ENCODE results near the gene RHOU. TPM values are rescaled to one million over a fixed set of nuclear protein-coding genes. Genes with fewer than 3 reads are reported as not detected.

Gene RHOU
- total RNA-seq, 1 donor from 2014 or later = 6.1 TPM

GRCh38 chr1:228753287-228753686 is 18.0 kb downstream of the RHOU start:
- Histone ChIP-seq H3K4me3 (ENCODE audit: insufficient read depth, low read depth, low read length) (no peak overlapping the region), H3K9ac (ENCODE audit: low read length) (no peak overlapping the region), H3K79me2 (ENCODE audit: insufficient read depth, low read length) (no peaks in the 10 kb centered on the region), H4K20me1 (ENCODE audit: insufficient read depth, low read length) (no peaks in the 10 kb centered on the region), H3K9me3 (ENCODE audit: insufficient read depth, low read depth, low read length) (no peaks in the 10 kb centered on the region), H3K4me1 (ENCODE audit: insufficient read depth, low read length) (no peaks in the 10 kb centered on the region), H3K36me3 (ENCODE audit: insufficient read depth, low read length) (no peaks in the 10 kb centered on the region), H2AFZ (ENCODE audit: low read depth, low read length) (no peak overlapping the region), H3K27ac (ENCODE audit: low read depth, low read length) (no peak overlapping the region), H3K27me3 (ENCODE audit: insufficient read depth, low read length) (peaks cover 37% of the 10 kb centered on the region), H3K4me2 (ENCODE audit: low read length) (no peak overlapping the region)
- no peak overlapping the region for H3K4me3 Mint-ChIP-seq (ENCODE audit: unreplicated experiment)
- TF ChIP-seq, protein P1, sequence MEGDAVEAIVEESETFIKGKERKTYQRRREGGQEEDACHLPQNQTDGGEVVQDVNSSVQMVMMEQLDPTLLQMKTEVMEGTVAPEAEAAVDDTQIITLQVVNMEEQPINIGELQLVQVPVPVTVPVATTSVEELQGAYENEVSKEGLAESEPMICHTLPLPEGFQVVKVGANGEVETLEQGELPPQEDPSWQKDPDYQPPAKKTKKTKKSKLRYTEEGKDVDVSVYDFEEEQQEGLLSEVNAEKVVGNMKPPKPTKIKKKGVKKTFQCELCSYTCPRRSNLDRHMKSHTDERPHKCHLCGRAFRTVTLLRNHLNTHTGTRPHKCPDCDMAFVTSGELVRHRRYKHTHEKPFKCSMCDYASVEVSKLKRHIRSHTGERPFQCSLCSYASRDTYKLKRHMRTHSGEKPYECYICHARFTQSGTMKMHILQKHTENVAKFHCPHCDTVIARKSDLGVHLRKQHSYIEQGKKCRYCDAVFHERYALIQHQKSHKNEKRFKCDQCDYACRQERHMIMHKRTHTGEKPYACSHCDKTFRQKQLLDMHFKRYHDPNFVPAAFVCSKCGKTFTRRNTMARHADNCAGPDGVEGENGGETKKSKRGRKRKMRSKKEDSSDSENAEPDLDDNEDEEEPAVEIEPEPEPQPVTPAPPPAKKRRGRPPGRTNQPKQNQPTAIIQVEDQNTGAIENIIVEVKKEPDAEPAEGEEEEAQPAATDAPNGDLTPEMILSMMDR (IDR thresholded peaks at IDR 0.05; ENCODE audit: insufficient read depth, low read depth, low read length) = no peak
- TF ChIP-seq EZH2 (IDR thresholded peaks at IDR 0.05; ENCODE audit: insufficient read depth, low read length) = no peak
- H3K36me3 Mint-ChIP-seq (ENCODE audit: low read depth, unreplicated experiment) = peaks cover 1% of the 10 kb centered on the region
- FAIRE-seq (no peak), DNase-seq (ENCODE audit: low read depth) (no peak)
- peaks cover 8% of the 10 kb centered on the region for H3K4me1 Mint-ChIP-seq (ENCODE audit: low read depth, unreplicated experiment)
- H3K9me3 Mint-ChIP-seq (ENCODE audit: unreplicated experiment) = peaks cover 2% of the 10 kb centered on the region
- H3K27me3 Mint-ChIP-seq (ENCODE audit: low read depth, unreplicated experiment) = peaks cover 56% of the 10 kb centered on the region
- no peak overlapping the region for H3K27ac Mint-ChIP-seq (ENCODE audit: unreplicated experiment)

DNA sequence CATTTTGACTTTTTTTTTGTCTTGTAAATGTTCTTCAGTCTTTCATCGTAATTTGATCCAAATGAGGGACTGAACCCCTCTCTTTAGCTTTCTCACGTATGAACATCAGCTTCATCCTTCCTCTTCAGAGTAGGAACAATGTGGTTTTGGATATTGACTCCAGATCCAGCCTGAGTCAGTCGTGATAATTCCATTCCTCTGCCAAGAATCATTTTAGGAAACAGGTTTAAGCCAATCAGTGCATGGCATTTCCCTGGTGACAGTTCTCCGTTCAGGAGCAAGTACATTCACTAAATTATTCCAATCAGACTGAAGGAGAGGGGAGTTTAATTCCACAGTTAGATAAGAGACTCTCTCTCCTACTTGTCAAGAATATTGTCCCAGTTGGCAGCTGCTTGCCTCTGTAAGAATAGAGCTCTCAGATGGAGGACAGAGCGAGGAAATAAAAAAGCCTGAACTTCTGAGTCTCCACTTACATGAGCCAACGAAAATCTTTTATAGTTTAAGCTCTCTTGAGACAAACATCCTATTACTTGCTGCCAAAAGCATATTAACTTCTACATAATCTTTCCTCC is 18.6 kb downstream of the RHOU start:
- peaks cover 37% of the 10 kb centered on the region for H3K27me3 ChIP-seq (ENCODE audit: insufficient read depth, low read length)
- FAIRE-seq (no peak), DNase-seq (ENCODE audit: low read depth) (no peak)
- no peaks in the 10 kb centered on the region for H3K79me2 ChIP-seq (ENCODE audit: insufficient read depth, low read length)
- Mint-ChIP-seq H3K36me3 (ENCODE audit: low read depth, unreplicated experiment) (peaks cover 1% of the 10 kb centered on the region), H3K27me3 (ENCODE audit: low read depth, unreplicated experiment) (peaks cover 57% of the 10 kb centered on the region), H3K9me3 (ENCODE audit: unreplicated experiment) (peaks cover 2% of the 10 kb centered on the region), H3K27ac (ENCODE audit: unreplicated experiment) (no peak overlapping the region), H3K4me3 (ENCODE audit: unreplicated experiment) (no peak overlapping the region), H3K4me1 (ENCODE audit: low read depth, unreplicated experiment) (peaks cover 4% of the 10 kb centered on the region)
- no peak overlapping the region for H3K9ac ChIP-seq (ENCODE audit: low read length)
- no peaks in the 10 kb centered on the region for H4K20me1 ChIP-seq (ENCODE audit: insufficient read depth, low read length)
- no peaks in the 10 kb centered on the region for H3K4me1 ChIP-seq (ENCODE audit: insufficient read depth, low read length)
- no peak overlapping the region for H3K4me2 ChIP-seq (ENCODE audit: low read length)
- H3K9me3 ChIP-seq (ENCODE audit: insufficient read depth, low read depth, low read length) = no peaks in the 10 kb centered on the region
- no peak overlapping the region for H3K4me3 ChIP-seq (ENCODE audit: insufficient read depth, low read depth, low read length)
- no peak overlapping the region for H2AFZ ChIP-seq (ENCODE audit: low read depth, low read length)
- no peak for TF ChIP-seq EZH2 (IDR thresholded peaks at IDR 0.05; ENCODE audit: insufficient read depth, low read length)
- TF ChIP-seq, protein P1 (IDR thresholded peaks at IDR 0.05; ENCODE audit: insufficient read depth, low read depth, low read length) = no peak
- H3K36me3 ChIP-seq (ENCODE audit: insufficient read depth, low read length) = no peaks in the 10 kb centered on the region
- no peak overlapping the region for H3K27ac ChIP-seq (ENCODE audit: low read depth, low read length)

DNA sequence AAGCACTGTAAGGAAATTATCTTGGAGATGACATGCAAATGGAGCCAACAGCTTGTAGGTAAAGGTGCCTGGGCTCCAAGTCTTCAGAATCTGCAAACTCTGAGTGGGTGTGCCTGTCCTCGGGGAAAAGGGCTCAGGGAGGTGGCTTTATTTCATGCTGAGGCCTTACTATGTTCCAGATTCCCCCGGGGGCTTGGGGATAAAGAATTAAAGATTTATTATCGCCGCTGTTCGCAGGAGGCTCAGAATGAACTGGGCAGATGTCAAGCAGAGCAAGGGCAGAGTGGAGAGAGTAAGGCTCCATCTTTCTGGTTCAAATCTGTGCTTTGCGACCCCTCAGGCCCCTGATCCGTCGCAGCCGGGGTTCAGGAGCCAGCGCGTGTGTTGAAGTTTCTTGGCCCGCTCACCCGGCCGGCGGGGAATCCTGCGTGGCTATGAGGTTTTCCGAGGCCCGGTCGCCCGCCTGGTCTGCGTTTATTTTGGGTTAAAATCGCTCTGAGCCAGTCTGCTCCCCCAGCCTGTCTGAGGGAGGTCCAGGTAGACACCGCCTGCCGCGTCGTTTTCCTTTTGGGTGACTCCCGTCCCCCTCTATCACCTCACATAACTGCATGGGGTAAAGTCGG is 19.5 kb downstream of the RHOU start:
- no peaks in the 10 kb centered on the region for H3K79me2 ChIP-seq (ENCODE audit: insufficient read depth, low read length)
- H4K20me1 ChIP-seq (ENCODE audit: insufficient read depth, low read length) = no peaks in the 10 kb centered on the region
- Mint-ChIP-seq H3K36me3 (ENCODE audit: low read depth, unreplicated experiment) (peaks cover 1% of the 10 kb centered on the region), H3K9me3 (ENCODE audit: unreplicated experiment) (peaks cover 2% of the 10 kb centered on the region), H3K27ac (ENCODE audit: unreplicated experiment) (no peak overlapping the region), H3K4me3 (ENCODE audit: unreplicated experiment) (no peak overlapping the region), H3K27me3 (ENCODE audit: low read depth, unreplicated experiment) (peaks cover 60% of the 10 kb centered on the region), H3K4me1 (ENCODE audit: low read depth, unreplicated experiment) (peaks cover 3% of the 10 kb centered on the region)
- TF ChIP-seq, protein P1 (IDR thresholded peaks at IDR 0.05; ENCODE audit: insufficient read depth, low read depth, low read length) = no peak
- no peak for TF ChIP-seq EZH2 (IDR thresholded peaks at IDR 0.05; ENCODE audit: insufficient read depth, low read length)
- H3K27ac ChIP-seq (ENCODE audit: low read depth, low read length) = no peak overlapping the region
- FAIRE-seq (no peak), DNase-seq (ENCODE audit: low read depth) (no peak)
- H3K27me3 ChIP-seq (ENCODE audit: insufficient read depth, low read length) = peaks cover 37% of the 10 kb centered on the region
- no peak overlapping the region for H3K4me2 ChIP-seq (ENCODE audit: low read length)
- no peaks in the 10 kb centered on the region for H3K9me3 ChIP-seq (ENCODE audit: insufficient read depth, low read depth, low read length)
- no peak overlapping the region for H3K4me3 ChIP-seq (ENCODE audit: insufficient read depth, low read depth, low read length)
- no peaks in the 10 kb centered on the region for H3K36me3 ChIP-seq (ENCODE audit: insufficient read depth, low read length)
- no peaks in the 10 kb centered on the region for H3K4me1 ChIP-seq (ENCODE audit: insufficient read depth, low read length)
- H2AFZ ChIP-seq (ENCODE audit: low read depth, low read length) = no peak overlapping the region
- H3K9ac ChIP-seq (ENCODE audit: low read length) = no peak overlapping the region

Data from astrocyte (in vitro differentiated cells and primary cell).